Activated CD8-positive, alpha-beta T cell treated with anti-CD3 and anti-CD28 coated beads for 36 hours (primary cell): ENCODE data around the gene HERC6. TPM values are rescaled to one million over a fixed set of nuclear protein-coding genes. Genes with fewer than 3 reads are reported as not detected.

Experiments
- ATAC-seq: fragments of 200-7000 bp; cut with Tn5 transposase; one replicate; pipeline ENCODE4 v1.10.0; 2021; ENCODE audit warnings: mild to moderate bottlenecking, moderate library complexity
- CTCF ChIA-PET: fragments of 350-600 bp; sonication (Branson Sonifier 250); formaldehyde crosslinking; loops from one replicate; lab custom pipeline; 2021; ENCODE audit warnings: antibody characterized with exemption; lab: Charles Lee
- POLR2A ChIA-PET: fragments of 350-600 bp; sonication (Branson Sonifier 250); formaldehyde crosslinking; loops from one replicate; lab custom pipeline; 2021; ENCODE audit warnings: antibody characterized with exemption; lab: Charles Lee
- DNase-seq: peaks from one replicate; pipeline ENCODE4 v3.0.0-alpha.2; 2020
- H3K27ac Mint-ChIP-seq: one replicate; pipeline ENCODE4 v1.8.0; 2021; ENCODE audit warnings: mild to moderate bottlenecking, mixed read lengths
- H3K27me3 Mint-ChIP-seq: one replicate; pipeline ENCODE4 v1.8.0; 2021; ENCODE audit warnings: mixed read lengths
- H3K36me3 Mint-ChIP-seq: one replicate; pipeline ENCODE4 v1.8.0; 2021; ENCODE audit warnings: low read depth, mixed read lengths
- H3K4me1 Mint-ChIP-seq: one replicate; pipeline ENCODE4 v1.8.0; 2021; ENCODE audit warnings: low read depth, mixed read lengths
- H3K4me3 Mint-ChIP-seq: one replicate; pipeline ENCODE4 v1.8.0; 2021; ENCODE audit warnings: mild to moderate bottlenecking, moderate library complexity, mixed read lengths
- H3K9me3 Mint-ChIP-seq: one replicate; pipeline ENCODE4 v1.8.0; 2021; ENCODE audit warnings: mixed read lengths
- CTCF ChIP-seq: fragments of 200-600 bp; IDR thresholded peaks from one replicate; pipeline ENCODE4 v1.8.0; 2022; ENCODE audit warnings: antibody characterized with exemption, mild to moderate bottlenecking
- intact Hi-C: fragments of 100-400 bp; cut with micrococcal nuclease; formaldehyde crosslinking; loops from one replicate; pipeline ENCODE4 v1.10.0; 2022
- total RNA-seq, 2 experiments: library from RNA; stranded (reverse); gene quantifications; one replicate each; pipeline ENCODE4 v1.2.3, GENCODE V29; 2021

HERC6 gene
- total RNA-seq, 2 experiments from 2014 or later: 3.0 to 4.0 TPM

GRCh38 chr4:88457307-88458103 lies 78.9 kb downstream of the HERC6 start:
- ChIA-PET POLR2A (interaction anchor here (0.6 to 1.7 kb wide), 5 partner anchors 21 to 174 kb away, joined by 3 to 11 read pairs (median 4); partner anchors contain the start of gene PPM1K), CTCF (interaction anchor here (0.9 to 2.1 kb wide), 5 partner anchors 8 to 174 kb away, joined by 3 to 7 read pairs (median 4); partner anchors contain the start of genes HERC6 and PPM1K)
- peaks cover 18% of the 10 kb centered on the region for H3K4me1 Mint-ChIP-seq
- H3K36me3 Mint-ChIP-seq: peaks cover 3% of the 10 kb centered on the region
- ATAC-seq: peak; percentile 51
- H3K27ac Mint-ChIP-seq: peak overlapping the region; percentile 63
- peak; percentile 37 for DNase-seq
- H3K4me3 Mint-ChIP-seq: peak overlapping the region; percentile 97
- peaks cover 5% of the 10 kb centered on the region for H3K27me3 Mint-ChIP-seq
- peaks cover 2% of the 10 kb centered on the region for H3K9me3 Mint-ChIP-seq
- no peak for TF ChIP-seq CTCF
- intact Hi-C loops: loop anchor here (5.0 to 10.0 kb wide), 2 partner anchors 75 to 173 kb away; partner anchors contain the start of gene PPM1K

- TF ChIP-seq CTCF: no peak
- Mint-ChIP-seq H3K27me3 (peaks cover 5% of the 10 kb centered on the region), H3K4me3 (peak overlapping the region; percentile 97), H3K4me1 (peaks cover 18% of the 10 kb centered on the region), H3K27ac (peak overlapping the region; percentile 52), H3K9me3 (peaks cover 2% of the 10 kb centered on the region), H3K36me3 (peaks cover 3% of the 10 kb centered on the region)
- no peak for DNase-seq
- ChIA-PET POLR2A (interaction anchor here (0.9 kb wide), 1 partner anchor 82 kb away, joined by 3 read pairs; no protein-coding TSS in a partner anchor), CTCF (interaction anchor here (2.1 kb wide), 1 partner anchor 10 kb away, joined by 7 read pairs; no protein-coding TSS in a partner anchor)
- intact Hi-C loops: loop anchor here (5.0 to 10.0 kb wide), 2 partner anchors 76 to 173 kb away; partner anchors contain the start of gene PPM1K
- no peak for ATAC-seq
Observed at GRCh38 chr4:88458104-88458740, 79.6 kb downstream of the HERC6 start.

- POLR2A ChIA-PET: no interaction called here
- Mint-ChIP-seq H3K27me3 (no peaks in the 10 kb centered on the region), H3K27ac (no peak overlapping the region), H3K9me3 (no peaks in the 10 kb centered on the region), H3K4me1 (peaks cover 12% of the 10 kb centered on the region), H3K36me3 (peaks cover 10% of the 10 kb centered on the region), H3K4me3 (no peak overlapping the region)
- ATAC-seq: peak; percentile 13
- CTCF ChIA-PET: interaction anchor here (1.0 kb wide), 1 partner anchor 9 kb away, joined by 4 read pairs; the partner anchor contains the start of gene HERC5
- intact Hi-C loops: no loop called here
- no peak for TF ChIP-seq CTCF
- no peak for DNase-seq
Observed at GRCh38 chr4:88465653-88466192, 87.1 kb downstream of the HERC6 start.

- TF ChIP-seq CTCF: no peak
- CTCF ChIA-PET: interaction anchor here (1.3 kb wide), 1 partner anchor 48 kb away, joined by 3 read pairs; no protein-coding TSS in a partner anchor
- Mint-ChIP-seq H3K4me1 (peaks cover 6% of the 10 kb centered on the region), H3K27ac (no peak overlapping the region), H3K4me3 (no peak overlapping the region), H3K9me3 (no peaks in the 10 kb centered on the region), H3K36me3 (peaks cover 10% of the 10 kb centered on the region), H3K27me3 (no peaks in the 10 kb centered on the region)
- intact Hi-C loops: no loop called here
- ATAC-seq (no peak), DNase-seq (no peak)
- POLR2A ChIA-PET: no interaction called here
Observed at GRCh38 chr4:88467392-88467791, 88.7 kb downstream of the HERC6 start.
